NCI-H510A treated with DMSO at 0.1 percent for 48 hours (cell line): ENCODE measurements around the gene RSU1.

Experiments used
- DNase-seq: peaks from one replicate; lab custom pipeline; 2025; lab: John Stamatoyannopoulos, UW

The RSU1 gene

GRCh38 chr10:16817125-16818019 is at the start of gene RSU1:
RSU1 (minus strand) TSS chr10:16817424; CDS start chr10:16817081, 343 bp downstream.
- DNase-seq, result peak; percentile 93

- DNase-seq, result no peak
These were observed 49.5 kb upstream of the RSU1 start for GRCh38 chr10:16866541-16867275.

GRCh38 chr10:16865766-16866165 is 48.5 kb upstream of the RSU1 start:
- DNase-seq, result no peak

DNA sequence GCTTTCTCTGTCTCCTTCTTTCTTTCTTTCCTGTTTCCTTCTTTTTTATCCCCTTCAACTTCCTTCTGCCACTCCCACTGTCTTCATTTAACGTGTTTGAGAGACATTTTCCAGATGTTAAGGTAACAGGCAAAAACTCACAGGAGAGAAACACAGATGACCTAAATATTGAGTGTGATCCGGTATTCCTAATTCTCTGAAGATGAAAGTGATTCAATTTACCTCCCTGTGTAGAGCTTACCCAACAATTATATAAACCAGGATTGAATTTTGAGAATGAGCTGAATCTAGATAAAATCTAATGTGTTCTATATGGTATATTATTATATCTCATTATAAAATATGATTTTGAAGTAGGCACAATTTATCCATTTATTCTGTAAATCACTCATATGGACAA is 46.5 kb upstream of the RSU1 start:
- no peak for DNase-seq

- DNase-seq, result no peak
These were observed 40.2 kb upstream of the RSU1 start for GRCh38 chr10:16857419-16857818.

- DNase-seq, result no peak
These were observed 39.3 kb upstream of the RSU1 start for GRCh38 chr10:16856567-16856966.

DNA sequence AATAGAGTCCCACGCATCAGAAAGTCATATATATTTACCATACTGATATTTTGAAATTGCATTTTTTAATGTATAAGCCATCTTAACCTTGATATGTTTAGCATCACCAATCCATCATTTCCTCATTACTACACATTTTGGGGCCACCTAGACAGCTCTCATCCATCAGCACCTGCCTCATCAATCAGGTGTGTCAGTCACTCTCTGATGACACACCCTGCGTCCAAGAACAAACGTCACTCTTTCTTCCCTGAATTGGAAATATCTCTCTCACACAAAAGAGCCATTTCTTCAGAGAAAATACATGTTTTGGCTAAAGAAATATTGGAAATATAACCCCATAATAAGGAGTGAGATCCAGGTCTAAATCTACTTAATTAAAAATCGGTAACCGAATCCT is 38.9 kb upstream of the RSU1 start:
- DNase-seq, result no peak

DNA sequence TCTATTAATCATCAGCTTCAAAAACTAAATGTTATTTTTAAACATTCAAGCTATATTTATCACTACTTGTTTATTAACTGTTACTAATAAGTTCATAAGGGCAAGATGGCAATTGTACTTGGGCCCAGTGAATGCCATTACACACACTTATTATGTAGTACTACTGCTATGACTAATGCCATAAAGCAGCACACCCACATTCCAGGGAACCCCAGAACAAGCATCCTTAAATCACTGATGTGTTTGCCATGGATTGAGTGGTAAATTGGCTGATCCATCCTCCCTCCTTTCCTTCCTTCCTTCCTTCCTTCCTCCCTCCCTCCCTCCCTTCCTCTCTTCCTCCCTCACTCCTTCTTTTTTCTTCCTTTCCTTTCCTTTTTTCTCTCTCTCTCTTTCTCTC is 37.4 kb upstream of the RSU1 start:
- DNase-seq, result no peak

- no peak for DNase-seq
These were observed 36.6 kb upstream of the RSU1 start for GRCh38 chr10:16853809-16854208.

GRCh38 chr10:16853201-16853600 is 36.0 kb upstream of the RSU1 start:
- peak; percentile 8 for DNase-seq

DNA sequence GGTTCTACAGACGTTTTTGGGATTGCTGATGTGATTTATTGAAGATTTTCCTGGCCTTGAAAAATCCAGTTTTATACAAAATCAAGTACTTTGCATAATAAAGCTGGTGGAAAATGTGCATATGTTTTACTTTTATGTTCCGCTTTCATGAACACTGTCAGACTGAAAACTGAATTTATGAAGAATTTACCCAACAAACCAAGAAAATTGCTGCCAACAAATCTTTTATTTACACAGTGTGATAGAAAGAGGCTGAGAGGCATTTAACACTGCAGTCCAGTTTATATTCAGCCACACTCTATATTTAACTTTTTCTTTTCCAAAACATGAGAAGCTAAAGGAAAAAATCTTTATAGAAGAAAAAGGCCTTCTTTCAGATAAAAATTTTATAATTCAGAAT is 35.4 kb upstream of the RSU1 start:
- no peak for DNase-seq

DNA sequence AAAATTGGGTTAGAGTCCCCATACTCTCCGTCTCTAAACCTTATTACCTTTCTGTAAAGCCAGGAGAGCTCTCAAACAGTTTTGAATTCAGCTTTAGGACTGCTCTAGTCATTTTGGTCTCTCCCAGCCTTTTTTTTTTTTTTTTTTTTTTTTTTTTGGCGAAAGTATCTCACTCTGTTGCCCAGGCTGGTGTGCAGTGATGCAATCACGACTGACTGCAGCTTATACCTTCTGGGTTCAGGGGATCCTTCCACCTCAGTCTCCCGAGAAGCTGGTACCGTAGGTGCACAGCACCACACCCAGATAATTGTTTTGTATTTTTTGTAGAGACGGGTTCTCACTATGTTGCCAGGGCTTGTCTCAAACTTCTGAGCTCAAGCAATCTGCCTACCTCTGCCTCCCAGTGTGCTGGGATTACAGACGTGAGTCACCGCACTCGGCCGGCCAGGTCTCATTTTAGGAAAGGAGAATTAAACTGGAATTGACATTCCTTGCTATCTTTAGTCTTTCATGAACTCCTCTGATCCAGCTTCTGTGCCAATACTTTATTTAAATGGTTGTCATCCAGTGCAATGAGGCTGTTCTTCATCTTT is 31.4 kb upstream of the RSU1 start:
- DNase-seq, result no peak

DNA sequence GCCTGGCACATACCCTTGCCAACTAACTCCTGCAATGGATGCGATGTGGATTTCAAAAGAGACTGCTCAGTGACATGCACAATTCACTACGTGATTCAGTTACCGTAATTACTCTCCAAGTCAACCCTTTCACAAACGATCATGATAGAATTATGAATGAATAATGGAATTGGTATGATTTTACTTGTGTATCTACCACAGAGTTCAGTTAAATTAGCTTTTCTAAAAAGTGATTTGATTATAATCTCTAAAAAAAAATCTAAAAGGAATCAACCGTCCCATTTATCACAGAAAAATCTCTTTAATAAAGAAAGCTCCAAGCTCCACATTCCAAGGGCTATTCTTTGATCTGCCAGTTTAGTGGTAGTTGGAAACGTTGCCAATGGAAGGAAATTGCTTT is 30.4 kb upstream of the RSU1 start:
- DNase-seq, result no peak

DNA sequence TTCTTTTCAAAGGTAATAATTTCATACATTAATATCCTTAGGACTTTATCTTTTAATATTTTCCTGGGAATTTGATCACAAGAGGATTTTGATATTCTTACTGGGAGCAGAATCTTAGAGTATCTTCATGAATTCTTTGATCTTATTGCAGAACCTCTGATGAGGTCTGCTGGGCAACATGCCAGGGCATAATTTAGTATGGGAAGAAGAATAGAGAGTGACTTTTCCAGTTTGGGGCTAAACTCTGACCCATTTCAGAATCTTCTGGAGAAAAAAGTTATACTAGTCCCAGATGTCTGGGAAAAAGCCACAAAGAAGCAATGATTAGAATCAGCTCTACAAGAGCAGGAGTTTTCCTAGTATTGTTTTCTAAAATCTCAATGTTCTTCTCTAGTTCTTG is 28.0 kb upstream of the RSU1 start:
- DNase-seq, result no peak

DNA sequence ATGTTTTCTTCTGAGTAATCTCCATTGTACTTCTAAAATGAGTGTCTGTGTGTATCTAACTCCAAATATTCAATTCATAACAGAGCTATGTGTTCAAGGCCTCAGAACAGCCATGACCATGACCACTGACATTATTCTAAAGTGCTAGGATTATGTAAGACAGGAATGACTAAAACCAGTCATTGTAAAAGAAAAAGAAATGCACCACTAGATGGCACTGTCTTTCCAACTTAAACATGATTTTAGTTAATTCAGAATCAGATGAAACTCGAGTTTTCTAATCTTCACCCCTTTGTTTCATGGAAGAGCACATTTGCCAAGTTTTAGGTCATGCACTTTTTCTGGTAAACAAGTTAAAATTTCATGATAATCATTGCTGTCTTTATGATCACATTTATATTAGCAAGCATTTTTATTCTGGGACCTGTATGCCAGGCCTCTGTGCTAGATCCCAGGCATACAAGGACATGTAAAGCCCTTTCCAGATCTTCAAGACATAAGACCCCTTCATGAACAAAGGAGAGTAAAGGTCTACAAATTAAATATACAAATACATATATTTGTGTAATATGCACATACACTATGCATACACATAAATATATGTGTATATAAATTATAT is 26.1 kb upstream of the RSU1 start:
- DNase-seq, result peak; percentile 31

DNA sequence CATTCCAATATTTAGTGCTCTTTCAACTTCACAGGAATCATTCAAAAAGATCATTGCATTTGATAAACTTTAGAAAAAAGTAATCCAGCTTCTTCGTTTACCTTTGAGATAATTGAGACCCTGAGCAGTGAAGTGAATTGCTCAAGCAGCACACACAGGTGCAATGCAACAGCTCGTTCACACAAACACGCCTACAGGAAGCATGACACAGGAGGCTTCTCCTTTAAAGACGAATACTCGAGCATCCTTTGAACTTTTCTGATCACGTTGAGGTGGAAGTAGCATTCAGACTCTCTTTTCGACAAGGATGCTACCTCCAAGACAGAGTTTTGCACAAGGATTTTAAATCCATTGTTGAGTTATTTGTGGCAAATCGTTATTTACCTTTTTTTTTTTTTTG is 18.0 kb upstream of the RSU1 start:
- DNase-seq, result no peak

- no peak for DNase-seq
These were observed 15.3 kb upstream of the RSU1 start for GRCh38 chr10:16832351-16833080.

GRCh38 chr10:16828701-16829175 is 11.5 kb upstream of the RSU1 start:
- DNase-seq, result no peak

- peak; percentile 73 for DNase-seq
These were observed 10.9 kb upstream of the RSU1 start for GRCh38 chr10:16828114-16828568.

- DNase-seq, result peak; percentile 19
These were observed 10.2 kb upstream of the RSU1 start for GRCh38 chr10:16827474-16827873.

DNA sequence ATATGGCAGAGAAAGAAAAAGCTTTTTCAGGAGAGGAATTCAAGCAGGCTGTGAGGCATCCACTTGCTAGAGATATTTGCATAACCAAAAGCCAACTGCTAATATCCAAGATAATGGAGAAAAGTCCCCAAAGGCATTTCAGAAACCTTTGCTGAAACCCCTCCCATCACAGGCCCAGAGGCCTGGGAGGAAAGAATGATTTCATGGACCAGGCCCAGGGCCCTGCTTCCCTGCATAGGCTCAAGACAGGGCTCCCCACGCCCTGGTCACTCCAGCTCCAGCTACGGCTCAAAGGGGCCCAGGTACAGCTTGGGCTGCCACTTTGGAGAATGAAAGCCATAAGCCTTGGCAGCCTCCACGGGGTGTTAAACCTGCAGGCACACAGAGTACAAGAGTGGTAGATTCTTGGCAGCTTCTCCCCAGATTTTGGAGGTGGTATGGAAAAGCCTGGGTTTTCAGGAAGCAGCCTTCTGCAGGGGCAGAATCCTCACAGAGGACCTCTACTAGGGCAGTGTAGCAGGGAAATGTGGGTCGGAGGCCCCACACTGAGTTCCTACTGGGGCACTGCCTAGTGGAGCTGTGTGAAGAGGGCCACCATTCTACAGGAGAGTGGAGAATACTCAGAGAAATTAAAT is 5.6 kb upstream of the RSU1 start:
- no peak for DNase-seq
